ENCODE measurements around the gene SMIM32.

The SMIM32 gene

GRCh38 chr5:136206361-136206760 is 13.4 kb upstream of the SMIM32 start:
- Histone ChIP-seq H3K27me3 (replicated peaks; ENCODE audit: insufficient read depth, low read length) (no peaks in the 10 kb centered on the region), H3K9me2 (replicated peaks; ENCODE audit: insufficient read depth, low read length) (no peaks in the 10 kb centered on the region), H3K4me1 (ENCODE audit: low read length) (no peaks in the 10 kb centered on the region), H3K27ac (ENCODE audit: low read length) (no peak overlapping the region), H3K79me2 (ENCODE audit: low read length) (no peaks in the 10 kb centered on the region), H3K4me3 (ENCODE audit: low read length) (no peak overlapping the region), H2AFZ (ENCODE audit: low read length) (no peak overlapping the region), H4K20me1 (ENCODE audit: insufficient read depth, low read length) (no peaks in the 10 kb centered on the region), H3F3A (ENCODE audit: insufficient read depth, low read length) (no peaks in the 10 kb centered on the region), H3K36me3 (replicated peaks; ENCODE audit: insufficient read depth, low read length) (no peaks in the 10 kb centered on the region), H3K9ac (ENCODE audit: low read length) (no peak overlapping the region), H3K4me2 (ENCODE audit: low read depth, low read length) (no peak overlapping the region), H3K9me3 (replicated peaks; ENCODE audit: insufficient read depth, low read length) (no peaks in the 10 kb centered on the region)
- DNase-seq: no peak
- TF ChIP-seq EZH2 (optimal IDR thresholded peaks at IDR 0.05; ENCODE audit: low read depth, low read length) (no peak), EZH2phosphoT487 (IDR thresholded peaks at IDR 0.05; ENCODE audit: low read length) (no peak), CTCF (IDR thresholded peaks at IDR 0.05; ENCODE audit: low read length) (no peak)

GRCh38 chr5:136205941-136206340 is 13.0 kb upstream of the SMIM32 start:
- Histone ChIP-seq H3K4me3 (ENCODE audit: low read length) (no peak overlapping the region), H3K9me2 (replicated peaks; ENCODE audit: insufficient read depth, low read length) (no peaks in the 10 kb centered on the region), H4K20me1 (ENCODE audit: insufficient read depth, low read length) (no peaks in the 10 kb centered on the region), H3K4me1 (ENCODE audit: low read length) (no peaks in the 10 kb centered on the region), H3K9ac (ENCODE audit: low read length) (no peak overlapping the region), H3K9me3 (replicated peaks; ENCODE audit: insufficient read depth, low read length) (no peaks in the 10 kb centered on the region), H3K36me3 (replicated peaks; ENCODE audit: insufficient read depth, low read length) (no peaks in the 10 kb centered on the region), H3K27me3 (replicated peaks; ENCODE audit: insufficient read depth, low read length) (no peaks in the 10 kb centered on the region), H3K79me2 (ENCODE audit: low read length) (no peaks in the 10 kb centered on the region), H3K27ac (ENCODE audit: low read length) (no peak overlapping the region), H3K4me2 (ENCODE audit: low read depth, low read length) (no peak overlapping the region), H2AFZ (ENCODE audit: low read length) (no peak overlapping the region), H3F3A (ENCODE audit: insufficient read depth, low read length) (no peaks in the 10 kb centered on the region)
- no peak for DNase-seq
- no peak for TF ChIP-seq EZH2phosphoT487 (IDR thresholded peaks at IDR 0.05; ENCODE audit: low read length)
- TF ChIP-seq CTCF (IDR thresholded peaks at IDR 0.05; ENCODE audit: low read length): no peak
- TF ChIP-seq EZH2 (optimal IDR thresholded peaks at IDR 0.05; ENCODE audit: low read depth, low read length): no peak

- Histone ChIP-seq H3K4me3 (ENCODE audit: low read length) (no peak overlapping the region), H2AFZ (ENCODE audit: low read length) (no peak overlapping the region), H3K27ac (ENCODE audit: low read length) (no peak overlapping the region), H3K4me1 (ENCODE audit: low read length) (no peaks in the 10 kb centered on the region), H3K9me2 (replicated peaks; ENCODE audit: insufficient read depth, low read length) (no peaks in the 10 kb centered on the region), H3K79me2 (ENCODE audit: low read length) (no peaks in the 10 kb centered on the region), H3K27me3 (replicated peaks; ENCODE audit: insufficient read depth, low read length) (no peaks in the 10 kb centered on the region), H3K9me3 (replicated peaks; ENCODE audit: insufficient read depth, low read length) (no peaks in the 10 kb centered on the region), H3F3A (ENCODE audit: insufficient read depth, low read length) (no peaks in the 10 kb centered on the region), H3K4me2 (ENCODE audit: low read depth, low read length) (no peak overlapping the region), H3K36me3 (replicated peaks; ENCODE audit: insufficient read depth, low read length) (no peaks in the 10 kb centered on the region), H3K9ac (ENCODE audit: low read length) (no peak overlapping the region), H4K20me1 (ENCODE audit: insufficient read depth, low read length) (no peaks in the 10 kb centered on the region)
- TF ChIP-seq EZH2phosphoT487 (IDR thresholded peaks at IDR 0.05; ENCODE audit: low read length): no peak
- no peak for TF ChIP-seq EZH2 (optimal IDR thresholded peaks at IDR 0.05; ENCODE audit: low read depth, low read length)
- TF ChIP-seq CTCF (IDR thresholded peaks at IDR 0.05; ENCODE audit: low read length): no peak
- no peak for DNase-seq
Measured at GRCh38 chr5:136205061-136205702, 12.2 kb upstream of the SMIM32 start.
